OCI-LY3 (cell line): ENCODE measurements around the gene E2F2.

Experiments
- CTCF ChIP-seq: fragments of 200-600, 300-600 bp; sonication (generic); IDR thresholded peaks from 2 replicates; pipeline ENCODE4 v1.5.1; 2014; ENCODE audit warnings: antibody characterized with exemption, low read length, low read depth
- EZH2phosphoT487 ChIP-seq: fragments of 200-600 bp; shearing (Covaris generic); IDR thresholded peaks from 2 replicates; pipeline ENCODE4 v1.6.1; 2018; ENCODE audit warnings: antibody characterized with exemption, mixed run types, low read depth

GRCh38 chr1:23481904-23482303, 49.1 kb downstream of the E2F2 start:
- TF ChIP-seq CTCF (no peak), EZH2phosphoT487 (no peak)
